A673 (cell line): ENCODE results near the gene TENT5C.

ENCODE experiments used
- EZH2 ChIP-seq: fragments of 200-600 bp; sonication (generic); IDR thresholded peaks from 2 replicates; pipeline ENCODE4 v1.6.1; 2017; ENCODE audit warnings: borderline replicate concordance, low read depth, mild to moderate bottlenecking, mixed read lengths, antibody characterized with exemption, low read length; ENCODE audit not compliant: poor library complexity, severe bottlenecking
- TF ChIP-seq, protein P1 (sequence below): fragments of 300-800, 200-600 bp; sonication (generic); conservative IDR thresholded peaks from 2 replicates; pipeline ENCODE4 v1.5.1; 2017; ENCODE audit warnings: low read depth, mild to moderate bottlenecking, antibody characterized with exemption, low read length, moderate library complexity, mixed read lengths

DNA sequence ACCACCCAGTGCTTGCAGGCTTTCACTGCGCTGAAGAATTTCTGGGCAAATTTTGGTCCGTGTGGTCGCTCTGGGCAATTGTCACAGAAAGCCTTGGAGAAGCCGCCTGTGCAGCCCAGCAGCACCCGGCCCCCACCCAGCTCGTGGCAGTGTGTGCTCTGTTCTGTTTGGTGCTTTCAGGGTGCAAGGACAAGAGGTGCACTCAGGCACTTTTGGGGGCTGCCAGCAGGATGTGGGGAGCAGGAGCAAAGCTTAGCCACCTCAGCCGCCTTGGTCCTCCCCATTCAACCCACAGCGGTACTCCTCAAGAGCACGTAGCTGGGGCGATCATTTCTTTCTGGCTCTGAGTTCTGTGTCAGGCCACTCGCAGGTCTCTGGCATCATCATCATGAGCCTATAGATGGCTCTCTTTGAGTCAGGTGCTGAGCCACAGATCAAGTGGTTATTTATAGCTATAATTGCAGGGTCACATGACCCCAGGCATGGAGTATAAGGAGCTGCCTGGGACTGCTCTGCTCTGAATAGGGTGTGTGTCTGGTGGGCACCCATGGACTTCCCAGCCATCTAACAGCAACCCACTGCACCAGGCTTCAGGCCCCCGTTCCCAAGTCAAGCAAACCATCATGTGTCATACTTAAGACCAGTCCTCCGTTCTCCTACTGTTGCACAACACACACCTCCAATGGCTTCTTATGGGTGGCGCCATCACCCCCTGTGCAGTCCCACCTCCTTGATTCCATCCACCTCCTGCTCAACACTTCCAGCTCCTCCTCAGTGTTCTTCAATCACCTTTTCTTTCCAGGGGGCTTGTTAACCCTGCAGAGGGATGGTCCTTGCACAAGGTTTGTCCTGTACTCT is 18.1 kb upstream of the TENT5C start:
- TF ChIP-seq, protein P1, sequence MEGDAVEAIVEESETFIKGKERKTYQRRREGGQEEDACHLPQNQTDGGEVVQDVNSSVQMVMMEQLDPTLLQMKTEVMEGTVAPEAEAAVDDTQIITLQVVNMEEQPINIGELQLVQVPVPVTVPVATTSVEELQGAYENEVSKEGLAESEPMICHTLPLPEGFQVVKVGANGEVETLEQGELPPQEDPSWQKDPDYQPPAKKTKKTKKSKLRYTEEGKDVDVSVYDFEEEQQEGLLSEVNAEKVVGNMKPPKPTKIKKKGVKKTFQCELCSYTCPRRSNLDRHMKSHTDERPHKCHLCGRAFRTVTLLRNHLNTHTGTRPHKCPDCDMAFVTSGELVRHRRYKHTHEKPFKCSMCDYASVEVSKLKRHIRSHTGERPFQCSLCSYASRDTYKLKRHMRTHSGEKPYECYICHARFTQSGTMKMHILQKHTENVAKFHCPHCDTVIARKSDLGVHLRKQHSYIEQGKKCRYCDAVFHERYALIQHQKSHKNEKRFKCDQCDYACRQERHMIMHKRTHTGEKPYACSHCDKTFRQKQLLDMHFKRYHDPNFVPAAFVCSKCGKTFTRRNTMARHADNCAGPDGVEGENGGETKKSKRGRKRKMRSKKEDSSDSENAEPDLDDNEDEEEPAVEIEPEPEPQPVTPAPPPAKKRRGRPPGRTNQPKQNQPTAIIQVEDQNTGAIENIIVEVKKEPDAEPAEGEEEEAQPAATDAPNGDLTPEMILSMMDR: no peak
- TF ChIP-seq EZH2: no peak
